Spleen (tissue), 11 donors: ENCODE data around the gene TRIM3. TPM values are rescaled to one million over a fixed set of nuclear protein-coding genes. Genes with fewer than 3 reads are reported as not detected.

ENCODE experiments used
- DNase-seq: peaks from one replicate; pipeline ENCODE4 v3.0.0-alpha.2; 2020
- H3K27ac ChIP-seq, 8 donors: fragments of 200-600 bp; sonication (generic) in 7 of 8; 1 replicate in 4 of 8; 2 replicates in 4 of 8; pipeline versions ENCODE4 v1.5.0 to v1.8.0; 2016 to 2021; ENCODE audit warnings: inconsistent platforms in 4 of 8, mild to moderate bottlenecking in 4 of 8, moderate library complexity in 1 of 8
- H3K27me3 ChIP-seq, 7 donors: fragments of 200-600 bp; sonication (generic) in 6 of 7; replicated peaks in 1 of 7; 1 replicate in 4 of 7; 2 replicates in 3 of 7; pipeline versions ENCODE4 v1.5.0 to v1.8.0; 2016 to 2021; ENCODE audit warnings: inconsistent platforms in 3 of 7, mild to moderate bottlenecking in 1 of 7
- H3K36me3 ChIP-seq, 6 donors: fragments of 200-600 bp; sonication (generic) in 5 of 6; 1 replicate in 4 of 6; 2 replicates in 2 of 6; pipeline versions ENCODE4 v1.5.0 to v1.8.0; 2016 to 2021; ENCODE audit warnings: inconsistent platforms in 2 of 6
- H3K4me1 ChIP-seq, 6 donors: fragments of 200-600 bp; sonication (generic) in 5 of 6; 1 replicate in 3 of 6; 2 replicates in 3 of 6; pipeline versions ENCODE4 v1.5.0 to v1.8.0; 2016 to 2021; ENCODE audit warnings: inconsistent platforms in 3 of 6
- H3K4me3 ChIP-seq, 8 donors: fragments of 200-600 bp; sonication (generic) in 7 of 8; 1 replicate in 4 of 8; 2 replicates in 4 of 8; pipeline versions ENCODE4 v1.5.0 to v1.8.0; 2016 to 2021; ENCODE audit warnings: inconsistent platforms in 4 of 8, mild to moderate bottlenecking in 4 of 8, moderate library complexity in 2 of 8
- H3K9me3 ChIP-seq, 8 donors: fragments of 200-600 bp; sonication (generic) in 7 of 8; 1 replicate in 4 of 8; 2 replicates in 4 of 8; pipeline versions ENCODE4 v1.5.0 to v1.8.0; 2016 to 2021; ENCODE audit warnings: inconsistent platforms in 4 of 8
- POLR2A ChIP-seq, 3 donors: fragments of 450-650 bp; IDR thresholded peaks; one replicate each; pipeline ENCODE4 v1.5.1; 2017; ENCODE audit warnings: antibody characterized with exemption in 3 of 3, mild to moderate bottlenecking in 1 of 3
- POLR2AphosphoS5 ChIP-seq, 3 donors: sonication (generic); formaldehyde crosslinking; IDR thresholded peaks; one replicate each; pipeline ENCODE4 v1.5.1; 2017; ENCODE audit warnings: antibody characterized with exemption in 3 of 3
- WGBS, 5 donors: extraction: QIAGEN DNeasy Blood & Tissue Kit in 3 of 5; methylation state at CpG; one replicate each; pipeline versions ENCODE4 v1.1.5 to v1.1.7; 2013 to 2018; 5-methylcytosine and 5-hydroxymethylcytosine counted together
- intact Hi-C: fragments of 100-400 bp; cut with DNase I; formaldehyde crosslinking; loops from one replicate; pipeline ENCODE4 v1.15.0; 2023; ENCODE audit warnings: low total_unique reads
- polyA plus RNA-seq, 3 donors: library from polyadenylated mRNA; stranded (reverse); fragments of 200-250 nt; gene quantifications; one replicate each; pipeline ENCODE4 v1.2.1, GENCODE V29; 2013
- total RNA-seq, 7 donors: library from RNA; depleted of rRNA in 3 of 7; stranded (reverse); fragments of >200 nt in 3 of 7; fragmentation: NEBNext Ultra II Directional in 4 of 7; extraction: Animal tissue kit (Norgen Biotek cat#: 25700) in 4 of 7; gene quantifications; one replicate each; pipeline versions ENCODE4 v1.1.0 to v1.2.1, GENCODE V29; 2016 to 2021
- TF ChIP-seq, protein P1 (sequence below), 11 experiments: fragments of 200-600 bp in 7 of 11; fragments of 450-650 bp in 4 of 11; sonication (generic) in 4 of 11; IDR thresholded peaks in 8 of 11; conservative IDR thresholded peaks in 3 of 11; 1 replicate in 7 of 11; 2 replicates in 4 of 11; pipeline versions ENCODE4 v1.4.0 to v1.8.0; 2016 to 2021; ENCODE audit warnings: antibody characterized with exemption in 11 of 11, inconsistent platforms in 4 of 11, mild to moderate bottlenecking in 1 of 11
- donor health status: healthy with polysubstance abuse.
- donor health status: DM: no; HTN: no; CAD: no; lungs with moderate emphysema.
- donor health status: DM: no; HTN: no; CAD: no.
- donor health status: Bipolar disorder and iron deficiency.
- donor health status: healthy.
- donor health status: DM: no; HTN: no; CAD: no.
- donor health status: DM: yes; HTN: yes; CAD: no.

TRIM3 gene
- total and polyA plus RNA-seq, 10 donors, result 6.3 to 27.6 (median 13.7) TPM

DNA sequence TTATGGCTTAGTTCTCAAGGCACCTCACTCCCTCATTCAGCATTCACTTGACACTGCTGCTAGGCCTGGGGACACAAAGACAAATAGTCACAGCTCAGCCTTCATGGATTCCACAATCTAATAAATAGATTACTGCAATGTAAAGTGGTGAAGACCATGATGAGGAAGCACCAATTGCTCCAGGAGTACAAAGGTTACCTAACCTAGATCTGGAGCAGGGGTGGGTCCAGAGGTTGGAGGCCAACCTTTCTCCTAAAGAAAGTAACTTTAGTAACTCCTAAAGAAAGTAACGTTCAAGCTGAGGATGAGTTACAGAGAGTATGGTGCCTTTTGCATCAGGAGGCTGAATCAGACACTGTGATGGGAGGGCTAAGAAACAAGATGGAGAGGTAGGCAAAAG is 4.1 kb downstream of the TRIM3 start:
- Histone ChIP-seq H3K36me3 (peaks cover 0 to 10% (median 4%) of the 10 kb centered on the region in 6 donors), H3K4me3 (no peak overlapping the region), H3K27me3 (no peaks in the 10 kb centered on the region), H3K4me1 (peaks cover 12 to 44% (median 30%) of the 10 kb centered on the region in 6 donors), H3K27ac (peak overlapping the region; percentile 38 to 74 (median 59)), H3K9me3 (no peaks in the 10 kb centered on the region)
- intact Hi-C loops, result no loop called here
- DNase-seq, result no peak
- TF ChIP-seq, protein P1, sequence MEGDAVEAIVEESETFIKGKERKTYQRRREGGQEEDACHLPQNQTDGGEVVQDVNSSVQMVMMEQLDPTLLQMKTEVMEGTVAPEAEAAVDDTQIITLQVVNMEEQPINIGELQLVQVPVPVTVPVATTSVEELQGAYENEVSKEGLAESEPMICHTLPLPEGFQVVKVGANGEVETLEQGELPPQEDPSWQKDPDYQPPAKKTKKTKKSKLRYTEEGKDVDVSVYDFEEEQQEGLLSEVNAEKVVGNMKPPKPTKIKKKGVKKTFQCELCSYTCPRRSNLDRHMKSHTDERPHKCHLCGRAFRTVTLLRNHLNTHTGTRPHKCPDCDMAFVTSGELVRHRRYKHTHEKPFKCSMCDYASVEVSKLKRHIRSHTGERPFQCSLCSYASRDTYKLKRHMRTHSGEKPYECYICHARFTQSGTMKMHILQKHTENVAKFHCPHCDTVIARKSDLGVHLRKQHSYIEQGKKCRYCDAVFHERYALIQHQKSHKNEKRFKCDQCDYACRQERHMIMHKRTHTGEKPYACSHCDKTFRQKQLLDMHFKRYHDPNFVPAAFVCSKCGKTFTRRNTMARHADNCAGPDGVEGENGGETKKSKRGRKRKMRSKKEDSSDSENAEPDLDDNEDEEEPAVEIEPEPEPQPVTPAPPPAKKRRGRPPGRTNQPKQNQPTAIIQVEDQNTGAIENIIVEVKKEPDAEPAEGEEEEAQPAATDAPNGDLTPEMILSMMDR (IDR thresholded peaks at IDR 0.05 in 8 of 11, conservative IDR thresholded peaks at IDR 0.05 in 3 of 11), result no peak
- TF ChIP-seq POLR2AphosphoS5 (IDR thresholded peaks at IDR 0.05) (no peak), POLR2A (IDR thresholded peaks at IDR 0.05) (no peak)
- 90 to 97% (median 97%) methylated on average over 1 of the region's 1 CpG for WGBS, 5 donors

DNA sequence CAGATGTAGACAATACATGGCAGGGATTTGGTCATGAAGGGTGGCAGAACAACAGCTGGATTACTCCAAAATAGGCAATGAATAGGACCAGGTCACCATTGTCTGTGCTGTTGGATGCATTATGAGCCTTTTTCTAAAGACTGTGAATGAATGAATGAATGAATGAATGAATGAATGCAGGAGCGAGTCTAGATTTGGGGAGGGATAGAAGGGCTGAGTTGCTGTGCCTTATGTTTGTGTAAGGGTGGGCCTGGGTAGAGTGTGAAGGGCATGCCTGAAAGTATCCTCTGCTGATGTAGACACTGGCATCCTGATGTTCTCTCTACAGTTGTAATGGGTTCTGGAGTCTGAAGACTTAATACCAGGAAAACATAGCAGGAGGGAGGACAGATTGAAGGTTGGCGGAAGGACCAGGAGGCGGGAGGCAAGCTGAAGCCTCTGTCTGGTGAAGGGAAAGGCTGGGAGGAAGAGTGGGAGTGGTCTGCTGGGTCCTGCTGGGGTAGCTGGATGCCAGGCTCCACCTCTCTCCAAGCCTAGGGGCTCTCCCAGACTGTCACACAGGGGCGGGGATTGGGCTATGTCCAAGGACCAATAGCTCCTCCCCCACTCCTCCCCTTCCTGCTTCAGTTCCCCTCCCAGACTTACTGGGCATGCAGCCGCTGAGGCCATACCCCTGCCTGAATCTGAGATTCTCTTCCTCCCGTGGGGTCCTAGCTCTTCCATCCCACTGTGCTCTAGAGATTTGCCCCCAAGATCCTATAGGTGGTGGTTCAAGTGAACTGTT is 4.8 kb downstream of the TRIM3 start:
- Histone ChIP-seq H3K4me1 (peaks cover 12 to 38% (median 27%) of the 10 kb centered on the region in 6 donors), H3K36me3 (peaks cover 0 to 17% (median 11%) of the 10 kb centered on the region in 6 donors), H3K4me3 (peak overlapping the region in 1 of 8 donors; percentile 2), H3K27me3 (no peaks in the 10 kb centered on the region), H3K9me3 (no peaks in the 10 kb centered on the region), H3K27ac (peak overlapping the region; percentile 38 to 74 (median 59))
- WGBS, 5 donors, result 24 to 40% (median 32%) methylated on average over 6 of the region's 6 CpGs
- intact Hi-C loops, result no loop called here
- TF ChIP-seq, protein P1 (IDR thresholded peaks at IDR 0.05 in 8 of 11, conservative IDR thresholded peaks at IDR 0.05 in 3 of 11), result no peak
- no peak for TF ChIP-seq POLR2A (IDR thresholded peaks at IDR 0.05)
- peak; percentile 35 to 70 (median 46) for TF ChIP-seq POLR2AphosphoS5 (IDR thresholded peaks at IDR 0.05)
- DNase-seq, result peak; percentile 87

DNA sequence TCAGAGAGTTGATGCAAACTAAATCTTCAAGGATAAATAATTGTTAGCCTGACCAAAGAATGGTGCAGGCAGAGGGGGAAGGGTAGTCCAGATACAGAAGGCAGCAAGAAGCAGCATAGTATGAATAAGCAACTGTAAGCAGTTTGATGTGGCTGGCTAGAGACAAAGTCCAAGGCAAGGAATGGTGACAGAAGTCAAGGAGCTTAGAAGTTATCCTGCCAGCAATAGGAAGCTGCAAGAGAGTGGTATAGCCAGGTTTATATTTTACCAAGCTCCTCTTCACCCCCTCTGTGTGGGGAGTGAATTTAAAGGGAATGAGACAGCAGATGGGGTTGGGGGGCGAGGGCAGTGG is 14.7 kb downstream of the TRIM3 start:
- H3K27ac ChIP-seq, result no peak overlapping the region
- no peak for DNase-seq
- intact Hi-C loops, result no loop called here
- H3K27me3 ChIP-seq, result no peaks in the 10 kb centered on the region
- no peak for TF ChIP-seq POLR2AphosphoS5 (IDR thresholded peaks at IDR 0.05)
- TF ChIP-seq POLR2A (IDR thresholded peaks at IDR 0.05), result no peak
- TF ChIP-seq, protein P1 (IDR thresholded peaks at IDR 0.05 in 8 of 11, conservative IDR thresholded peaks at IDR 0.05 in 3 of 11), result no peak
- 63 to 93% (median 81%) methylated on average over 1 of the region's 1 CpG for WGBS, 5 donors
- peaks cover 0 to 92% (median 41%) of the 10 kb centered on the region in 6 donors for H3K36me3 ChIP-seq
- H3K4me3 ChIP-seq, result no peak overlapping the region
- H3K4me1 ChIP-seq, result no peaks in the 10 kb centered on the region
- no peaks in the 10 kb centered on the region for H3K9me3 ChIP-seq

DNA sequence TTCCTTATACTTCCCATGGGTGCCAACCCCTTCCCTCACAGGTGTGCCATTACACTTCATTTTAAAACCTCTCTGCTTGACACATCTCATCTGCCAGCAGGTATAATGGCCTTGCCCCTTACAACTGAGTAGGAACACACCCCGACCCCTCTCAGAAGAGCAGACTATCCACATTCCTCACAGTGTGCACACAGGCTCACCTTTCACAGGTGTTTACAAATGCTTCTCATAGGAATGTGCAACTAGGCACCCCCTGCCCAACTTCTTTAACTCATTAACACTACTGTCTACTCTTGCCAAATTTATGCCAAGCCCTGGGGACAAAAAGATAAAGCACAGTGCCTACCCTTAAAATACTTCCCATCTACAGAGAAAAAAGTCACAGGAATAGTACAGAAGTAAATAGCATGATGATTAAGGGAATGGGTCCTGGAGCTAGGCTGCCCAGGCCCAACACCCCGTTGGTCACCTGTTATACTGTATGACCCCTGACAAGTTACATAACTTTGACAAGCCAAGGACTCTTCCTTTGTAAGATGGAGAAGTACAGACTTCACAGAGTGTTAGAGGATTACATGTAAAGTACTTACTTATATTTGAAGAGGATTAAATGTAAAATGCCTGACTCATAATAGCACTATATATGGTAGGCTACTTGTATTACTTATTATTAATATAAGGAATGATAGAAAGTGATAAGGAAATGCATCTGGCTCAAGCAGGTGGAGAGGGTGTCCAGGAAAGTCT is 15.2 kb downstream of the TRIM3 start:
- WGBS, 5 donors, result 74 to 88% (median 86%) methylated on average over 2 of the region's 2 CpGs
- DNase-seq, result no peak
- H3K27ac ChIP-seq, result no peak overlapping the region
- TF ChIP-seq POLR2A (IDR thresholded peaks at IDR 0.05), result no peak
- TF ChIP-seq, protein P1 (IDR thresholded peaks at IDR 0.05 in 8 of 11, conservative IDR thresholded peaks at IDR 0.05 in 3 of 11), result no peak
- no peak for TF ChIP-seq POLR2AphosphoS5 (IDR thresholded peaks at IDR 0.05)
- H3K36me3 ChIP-seq, result peaks cover 0 to 92% (median 45%) of the 10 kb centered on the region in 6 donors
- no peaks in the 10 kb centered on the region for H3K27me3 ChIP-seq
- H3K9me3 ChIP-seq, result no peaks in the 10 kb centered on the region
- H3K4me3 ChIP-seq, result no peak overlapping the region
- intact Hi-C loops, result no loop called here
- no peaks in the 10 kb centered on the region for H3K4me1 ChIP-seq
